Measurements from ENCODE around the gene GRID1. TPM values are rescaled to one million over a fixed set of nuclear protein-coding genes. Genes with fewer than 3 reads are reported as not detected.

GRID1 gene
- total RNA-seq, 3 donors from 2014 or later = 2.3 to 8.5 (median 5.9) TPM

DNA sequence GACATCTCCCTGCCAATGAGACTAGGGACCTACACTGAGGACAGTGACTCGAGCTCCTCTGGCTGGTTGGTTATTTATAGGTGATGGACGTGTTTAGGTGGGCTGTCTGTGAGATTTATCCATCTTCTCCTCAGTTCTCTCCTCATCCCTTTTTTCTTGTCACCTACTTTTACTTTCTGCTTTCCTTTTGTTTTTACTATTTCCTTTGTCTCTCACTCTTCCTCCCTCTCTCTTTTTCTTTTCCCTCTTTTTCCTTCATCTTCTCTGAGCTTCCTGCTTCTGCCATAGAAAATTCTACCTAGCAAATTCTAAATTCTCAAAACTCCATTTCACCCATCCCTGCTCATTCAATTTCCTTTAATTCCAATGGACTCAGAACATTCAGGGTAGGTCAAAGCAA lies 478.0 kb downstream of the GRID1 start:
- Histone ChIP-seq H3K4me3 (no peak overlapping the region), H3K36me3 (no peaks in the 10 kb centered on the region), H3K27ac (no peak overlapping the region), H3K9me3 (no peaks in the 10 kb centered on the region), H3K27me3 (no peaks in the 10 kb centered on the region), H3K4me1 (peaks cover 0 to 3% of the 10 kb centered on the region in 2 donors)
- DNase-seq (ENCODE audit: low spot score in 2 of 2) = no peak
- intact Hi-C loops (cut with DNase I; ENCODE audit: low total_unique reads) = no loop called here
- no peak for TF ChIP-seq POLR2A (IDR thresholded peaks at IDR 0.05)
- TF ChIP-seq POLR2AphosphoS5 (IDR thresholded peaks at IDR 0.05) = no peak
- TF ChIP-seq, protein P1, sequence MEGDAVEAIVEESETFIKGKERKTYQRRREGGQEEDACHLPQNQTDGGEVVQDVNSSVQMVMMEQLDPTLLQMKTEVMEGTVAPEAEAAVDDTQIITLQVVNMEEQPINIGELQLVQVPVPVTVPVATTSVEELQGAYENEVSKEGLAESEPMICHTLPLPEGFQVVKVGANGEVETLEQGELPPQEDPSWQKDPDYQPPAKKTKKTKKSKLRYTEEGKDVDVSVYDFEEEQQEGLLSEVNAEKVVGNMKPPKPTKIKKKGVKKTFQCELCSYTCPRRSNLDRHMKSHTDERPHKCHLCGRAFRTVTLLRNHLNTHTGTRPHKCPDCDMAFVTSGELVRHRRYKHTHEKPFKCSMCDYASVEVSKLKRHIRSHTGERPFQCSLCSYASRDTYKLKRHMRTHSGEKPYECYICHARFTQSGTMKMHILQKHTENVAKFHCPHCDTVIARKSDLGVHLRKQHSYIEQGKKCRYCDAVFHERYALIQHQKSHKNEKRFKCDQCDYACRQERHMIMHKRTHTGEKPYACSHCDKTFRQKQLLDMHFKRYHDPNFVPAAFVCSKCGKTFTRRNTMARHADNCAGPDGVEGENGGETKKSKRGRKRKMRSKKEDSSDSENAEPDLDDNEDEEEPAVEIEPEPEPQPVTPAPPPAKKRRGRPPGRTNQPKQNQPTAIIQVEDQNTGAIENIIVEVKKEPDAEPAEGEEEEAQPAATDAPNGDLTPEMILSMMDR (IDR thresholded peaks at IDR 0.05) = no peak

DNA sequence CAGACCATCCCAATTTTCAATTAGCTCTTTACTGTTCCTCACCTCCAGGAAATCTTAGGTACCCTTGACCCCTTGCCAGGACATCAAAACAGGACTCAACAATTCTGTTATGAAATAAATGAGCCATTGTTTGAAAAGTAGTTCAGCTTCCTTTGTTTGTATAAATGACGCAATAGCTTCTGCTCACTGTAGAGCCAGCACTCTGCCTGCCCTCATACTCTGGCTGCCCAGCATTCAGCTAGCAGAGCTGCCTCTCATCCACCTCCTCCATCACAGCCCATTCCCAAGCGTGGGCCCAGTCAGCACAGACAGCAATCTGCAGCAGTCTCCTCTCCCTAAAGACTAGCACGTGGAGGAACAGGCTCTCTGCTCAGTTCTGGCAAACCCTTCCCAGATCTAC lies 478.6 kb downstream of the GRID1 start:
- no peaks in the 10 kb centered on the region for H3K27me3 ChIP-seq
- H3K9me3 ChIP-seq = no peaks in the 10 kb centered on the region
- peaks cover 0 to 3% of the 10 kb centered on the region in 2 donors for H3K4me1 ChIP-seq
- DNase-seq (ENCODE audit: low spot score in 2 of 2) = no peak
- TF ChIP-seq POLR2A (IDR thresholded peaks at IDR 0.05) (no peak), POLR2AphosphoS5 (IDR thresholded peaks at IDR 0.05) (no peak)
- TF ChIP-seq, protein P1 (IDR thresholded peaks at IDR 0.05) = no peak
- no peak overlapping the region for H3K27ac ChIP-seq
- intact Hi-C loops (cut with DNase I; ENCODE audit: low total_unique reads) = no loop called here
- no peak overlapping the region for H3K4me3 ChIP-seq
- H3K36me3 ChIP-seq = no peaks in the 10 kb centered on the region

GRCh38 chr10:85874208-85874607 lies 492.4 kb downstream of the GRID1 start:
- intact Hi-C loops (cut with DNase I; ENCODE audit: low total_unique reads) = no loop called here
- no peak for TF ChIP-seq POLR2A (IDR thresholded peaks at IDR 0.05)
- TF ChIP-seq, protein P1 (IDR thresholded peaks at IDR 0.05) = no peak
- no peak for TF ChIP-seq POLR2AphosphoS5 (IDR thresholded peaks at IDR 0.05)

GRCh38 chr10:85873063-85873462 lies 493.5 kb downstream of the GRID1 start:
- no peak overlapping the region for H3K4me3 ChIP-seq
- H3K27me3 ChIP-seq = no peaks in the 10 kb centered on the region
- no peaks in the 10 kb centered on the region for H3K36me3 ChIP-seq
- H3K4me1 ChIP-seq = no peaks in the 10 kb centered on the region
- TF ChIP-seq POLR2AphosphoS5 (IDR thresholded peaks at IDR 0.05) (no peak), POLR2A (IDR thresholded peaks at IDR 0.05) (no peak)
- TF ChIP-seq, protein P1 (IDR thresholded peaks at IDR 0.05) = no peak
- intact Hi-C loops (cut with DNase I; ENCODE audit: low total_unique reads) = no loop called here
- H3K27ac ChIP-seq = no peak overlapping the region
- H3K9me3 ChIP-seq = peaks cover 0 to 5% of the 10 kb centered on the region in 2 donors
- DNase-seq (ENCODE audit: low spot score in 2 of 2) = no peak

More at GRCh38 chr10:85874208-85874607, 492.4 kb downstream of the GRID1 start:
- Histone ChIP-seq H3K9me3 (peaks cover 0 to 5% of the 10 kb centered on the region in 2 donors), H3K4me3 (no peak overlapping the region), H3K27ac (no peak overlapping the region), H3K36me3 (no peaks in the 10 kb centered on the region), H3K4me1 (no peaks in the 10 kb centered on the region), H3K27me3 (no peaks in the 10 kb centered on the region)
- no peak for DNase-seq (ENCODE audit: low spot score in 2 of 2)

DNA sequence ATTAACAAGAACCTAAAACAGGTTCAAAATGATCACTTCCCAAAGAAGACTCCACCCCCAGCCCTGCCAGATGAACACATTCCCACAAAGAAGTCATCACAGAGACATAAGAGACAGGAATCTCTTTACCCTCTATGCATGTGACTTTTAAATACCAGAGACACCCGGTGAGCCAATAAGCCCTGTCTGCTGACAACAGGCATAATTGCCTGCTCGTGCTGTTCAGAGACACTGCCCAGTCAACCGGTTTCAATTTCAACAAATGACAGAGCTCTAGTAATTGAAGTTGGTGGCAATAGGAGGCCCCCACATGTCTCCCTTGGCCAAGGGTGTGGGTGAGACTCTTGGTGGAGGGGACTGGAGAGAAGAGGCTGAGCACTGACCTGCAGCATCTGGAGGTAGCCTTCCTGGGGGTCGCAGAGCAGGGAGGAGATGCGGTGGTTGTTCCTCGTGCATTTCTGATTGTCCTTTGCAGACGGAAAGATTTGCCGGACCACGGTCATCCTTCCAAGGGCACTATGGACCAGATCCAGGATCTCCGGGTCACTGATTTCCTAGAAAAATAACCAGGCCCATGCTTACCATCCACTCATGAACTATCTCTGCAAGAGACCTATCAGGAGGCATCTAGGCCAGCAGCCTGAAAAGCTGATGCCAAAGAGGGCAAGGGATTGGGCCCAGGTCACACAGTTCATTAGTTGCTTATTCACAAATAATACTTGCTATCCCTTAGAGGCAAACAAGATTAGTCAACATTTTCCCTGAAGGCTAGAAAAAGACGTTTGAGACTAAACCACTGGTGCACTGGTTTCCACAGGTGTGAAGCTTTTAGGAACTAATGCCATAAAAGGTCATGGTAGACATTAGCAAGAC lies 497.7 kb downstream of the GRID1 start:
- intact Hi-C loops (cut with DNase I; ENCODE audit: low total_unique reads) = no loop called here
- no peaks in the 10 kb centered on the region for H3K27me3 ChIP-seq

More for the DNA sequence above, 497.7 kb downstream of the GRID1 start:
- H3K9me3 ChIP-seq = no peaks in the 10 kb centered on the region
- no peak overlapping the region for H3K27ac ChIP-seq
- DNase-seq (ENCODE audit: low spot score in 2 of 2) = no peak
- H3K4me1 ChIP-seq = no peaks in the 10 kb centered on the region
- TF ChIP-seq, protein P1 (IDR thresholded peaks at IDR 0.05) = no peak
- no peak for TF ChIP-seq POLR2A (IDR thresholded peaks at IDR 0.05)
- TF ChIP-seq POLR2AphosphoS5 (IDR thresholded peaks at IDR 0.05) = no peak
- H3K4me3 ChIP-seq = no peak overlapping the region
- H3K36me3 ChIP-seq = no peaks in the 10 kb centered on the region

Data from breast epithelium (tissue), 4 donors.